Measurements from ENCODE around the gene ERN1. TPM values are rescaled to one million over a fixed set of nuclear protein-coding genes. Genes with fewer than 3 reads are reported as not detected.
"Not testable (repeated sequence)": the region's sequence is repeated elsewhere in the genome, so short reads cannot be mapped to it uniquely, and the experiment has no call there.

The ERN1 gene
- total and polyA plus RNA-seq, 4 donors: 8.3 to 34.2 (median 19.4) TPM

GRCh38 chr17:64008346-64008745, 121.6 kb downstream of the ERN1 start:
- H3K36me3 ChIP-seq (ENCODE audit: control insufficient read depth in 4 of 4, insufficient read depth in 4 of 4, low read length in 4 of 4): peaks cover 0 to 8% (median 0%) of the 10 kb centered on the region in 4 donors
- H3K27ac ChIP-seq (ENCODE audit: low read depth in 1 of 2, low read length in 1 of 2): peak overlapping the region in 1 of 2 donors; percentile 59
- peaks cover 0 to 1% (median 0%) of the 10 kb centered on the region in 4 donors for H3K9me3 ChIP-seq (ENCODE audit: control insufficient read depth in 4 of 4, insufficient read depth in 3 of 4, low read length in 3 of 4)
- H3K4me1 ChIP-seq (ENCODE audit: control insufficient read depth in 5 of 5, insufficient read depth in 5 of 5, low read length in 5 of 5): peaks cover 0 to 26% (median 15%) of the 10 kb centered on the region in 5 donors
- 79 to 86% methylated on average over 5 of the region's 5 CpGs for WGBS, 2 donors
- ATAC-seq (ENCODE audit: insufficient read depth, low FRiP score): no peak
- no peaks in the 10 kb centered on the region for H3K27me3 ChIP-seq (ENCODE audit: control insufficient read depth in 3 of 3, insufficient read depth in 3 of 3, low read length in 2 of 3)
- TF ChIP-seq CTCF (IDR thresholded peaks at IDR 0.05; ENCODE audit: control extremely low read depth, extremely low read depth): no peak
- DNase-seq: no peak
- H3K4me3 ChIP-seq: no peak overlapping the region
- H3K9ac ChIP-seq (ENCODE audit: insufficient read depth in 1 of 2, low read length in 2 of 2): peak overlapping the region in 1 of 2 donors; percentile 5

GRCh38 chr17:64007838-64008282, 122.1 kb downstream of the ERN1 start:
- 60 to 78% methylated on average over 5 of the region's 5 CpGs for WGBS, 2 donors
- TF ChIP-seq CTCF (IDR thresholded peaks at IDR 0.05; ENCODE audit: control extremely low read depth, extremely low read depth): no peak
- Histone ChIP-seq H3K36me3 (ENCODE audit: control insufficient read depth in 4 of 4, insufficient read depth in 4 of 4, low read length in 4 of 4) (peaks cover 0 to 11% (median 0%) of the 10 kb centered on the region in 4 donors), H3K4me3 (no peak overlapping the region), H3K27me3 (ENCODE audit: control insufficient read depth in 3 of 3, insufficient read depth in 3 of 3, low read length in 2 of 3) (no peaks in the 10 kb centered on the region), H3K9ac (ENCODE audit: insufficient read depth in 1 of 2, low read length in 2 of 2) (peak overlapping the region in 1 of 2 donors; percentile 5), H3K4me1 (ENCODE audit: control insufficient read depth in 5 of 5, insufficient read depth in 5 of 5, low read length in 5 of 5) (peaks cover 0 to 26% (median 15%) of the 10 kb centered on the region in 5 donors), H3K27ac (ENCODE audit: low read depth in 1 of 2, low read length in 1 of 2) (peak overlapping the region; percentile 26 to 60), H3K9me3 (ENCODE audit: control insufficient read depth in 4 of 4, insufficient read depth in 3 of 4, low read length in 3 of 4) (peaks cover 0 to 1% (median 0%) of the 10 kb centered on the region in 4 donors)
- ATAC-seq (ENCODE audit: insufficient read depth, low FRiP score): no peak
- DNase-seq: peak in 1 of 3 donors; percentile 37

GRCh38 chr17:64007089-64007837, 122.7 kb downstream of the ERN1 start:
- H3K4me1 ChIP-seq (ENCODE audit: control insufficient read depth in 5 of 5, insufficient read depth in 5 of 5, low read length in 5 of 5): peaks cover 0 to 26% (median 15%) of the 10 kb centered on the region in 5 donors
- peak overlapping the region; percentile 35 to 60 for H3K27ac ChIP-seq (ENCODE audit: low read depth in 1 of 2, low read length in 1 of 2)
- not testable (repeated sequence) for ATAC-seq (ENCODE audit: insufficient read depth, low FRiP score); DNase-seq; H3K9ac ChIP-seq (ENCODE audit: insufficient read depth in 1 of 2, low read length in 2 of 2); H3K4me3 ChIP-seq; H3K9me3 ChIP-seq (ENCODE audit: control insufficient read depth in 4 of 4, insufficient read depth in 3 of 4, low read length in 3 of 4); H3K27me3 ChIP-seq (ENCODE audit: control insufficient read depth in 3 of 3, insufficient read depth in 3 of 3, low read length in 2 of 3)
- 88 to 92% methylated on average over 5 of the region's 5 CpGs for WGBS, 2 donors
- peaks cover 0 to 11% (median 0%) of the 10 kb centered on the region in 4 donors for H3K36me3 ChIP-seq (ENCODE audit: control insufficient read depth in 4 of 4, insufficient read depth in 4 of 4, low read length in 4 of 4)

GRCh38 chr17:64006361-64007088, 123.4 kb downstream of the ERN1 start:
- Histone ChIP-seq H3K27ac (ENCODE audit: low read depth in 1 of 2, low read length in 1 of 2) (peak overlapping the region; percentile 43 to 60), H3K9ac (ENCODE audit: insufficient read depth in 1 of 2, low read length in 2 of 2) (no peak overlapping the region), H3K4me1 (ENCODE audit: control insufficient read depth in 5 of 5, insufficient read depth in 5 of 5, low read length in 5 of 5) (peaks cover 0 to 30% (median 20%) of the 10 kb centered on the region in 5 donors), H3K9me3 (ENCODE audit: control insufficient read depth in 4 of 4, insufficient read depth in 3 of 4, low read length in 3 of 4) (peaks cover 0 to 1% (median 0%) of the 10 kb centered on the region in 4 donors), H3K36me3 (ENCODE audit: control insufficient read depth in 4 of 4, insufficient read depth in 4 of 4, low read length in 4 of 4) (peaks cover 0 to 11% (median 0%) of the 10 kb centered on the region in 4 donors), H3K27me3 (ENCODE audit: control insufficient read depth in 3 of 3, insufficient read depth in 3 of 3, low read length in 2 of 3) (no peaks in the 10 kb centered on the region), H3K4me3 (peak overlapping the region; percentile 5)
- TF ChIP-seq CTCF (IDR thresholded peaks at IDR 0.05; ENCODE audit: control extremely low read depth, extremely low read depth): no peak
- DNase-seq (peak in 1 of 3 donors; percentile 68), ATAC-seq (ENCODE audit: insufficient read depth, low FRiP score) (no peak)
- WGBS, 2 donors: 49 to 57% methylated on average over 13 of the region's 13 CpGs
